ENCODE results near the gene MAU2. TPM values are rescaled to one million over a fixed set of nuclear protein-coding genes. Genes with fewer than 3 reads are reported as not detected.

The MAU2 gene
- total and polyA plus RNA-seq, 4 donors, result 7.5 to 31.0 (median 17.9) TPM

DNA sequence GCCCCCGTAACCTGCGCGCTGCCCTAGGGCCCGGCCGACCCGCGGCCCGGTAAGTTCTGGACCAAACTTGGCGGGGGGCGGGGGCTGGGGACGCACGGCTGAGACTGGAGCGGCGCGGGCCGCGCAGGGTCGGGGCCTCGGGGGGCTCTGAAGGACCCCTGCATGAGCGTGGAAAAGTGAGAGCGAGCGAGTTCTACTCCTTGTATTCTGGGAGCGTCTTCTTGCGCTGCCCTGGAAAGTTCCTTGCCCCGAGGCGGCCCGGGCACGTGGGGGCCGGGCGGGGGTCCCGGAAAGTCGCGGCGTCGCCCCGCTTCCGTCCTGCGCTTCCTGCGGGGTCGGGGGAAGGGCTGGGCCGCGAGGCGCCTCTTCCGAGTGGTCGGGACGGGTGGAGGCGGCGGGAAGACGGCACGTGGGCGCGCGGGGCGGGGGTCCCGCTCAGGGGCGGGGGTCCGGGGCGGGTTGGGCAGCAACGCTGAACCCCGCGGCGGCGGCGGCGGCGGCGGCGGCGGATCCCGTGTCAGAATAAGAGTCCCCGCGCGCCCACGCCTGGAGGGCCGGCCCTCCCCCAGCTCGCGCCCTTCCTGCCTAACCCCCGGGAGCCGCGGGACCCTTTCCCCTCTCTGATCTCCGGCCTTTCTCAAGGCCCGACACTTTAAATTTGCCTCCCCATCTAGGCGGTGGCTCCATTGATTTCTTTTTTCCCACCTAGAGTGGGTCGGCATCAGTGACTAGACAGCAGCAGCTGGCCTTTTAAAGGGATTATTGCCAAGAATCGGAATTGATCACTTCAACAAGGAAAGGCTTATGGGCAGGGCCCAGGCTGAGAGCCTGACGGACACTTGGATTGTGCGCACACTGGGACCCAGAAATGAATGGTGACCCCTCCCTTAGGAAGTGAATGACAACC lies 85.6 kb downstream of the MAU2 start:
- WGBS, result under 1% methylated on average over 87 of the region's 87 CpGs
- peak overlapping the region; percentile 75 to 83 for H3K9ac ChIP-seq (ENCODE audit: low read depth in 1 of 2, low read length in 2 of 2)
- peak overlapping the region; percentile 91 to 98 (median 92) for H3K4me3 ChIP-seq (ENCODE audit: low read depth in 1 of 3, low read length in 3 of 3)
- peak overlapping the region; percentile 79 to 85 for H3K27ac ChIP-seq (ENCODE audit: low read depth in 1 of 2, low read length in 2 of 2)
- no peaks in the 10 kb centered on the region for H3K9me3 ChIP-seq (ENCODE audit: control insufficient read depth in 4 of 4, low read length in 3 of 4)
- DNase-seq (ENCODE audit: low spot score), result peak; percentile 66
- peaks cover 9 to 32% (median 26%) of the 10 kb centered on the region in 4 donors for H3K4me1 ChIP-seq (ENCODE audit: control insufficient read depth in 4 of 4, insufficient read depth in 4 of 4, low read length in 3 of 4)
- no peaks in the 10 kb centered on the region for H3K36me3 ChIP-seq (ENCODE audit: control insufficient read depth in 4 of 4, insufficient read depth in 3 of 4, low read depth in 1 of 4, low read length in 3 of 4)
- no peaks in the 10 kb centered on the region for H3K27me3 ChIP-seq (ENCODE audit: control insufficient read depth in 4 of 4, insufficient read depth in 4 of 4, low read length in 3 of 4)
- TF ChIP-seq GABPA (IDR thresholded peaks at IDR 0.05 in 1 of 2, conservative IDR thresholded peaks at IDR 0.05 in 1 of 2), result no peak
- TF ChIP-seq MAX (IDR thresholded peaks at IDR 0.05), result peak; percentile 67
- peak in 1 of 2 donors; percentile 21 for TF ChIP-seq EGR1 (IDR thresholded peaks at IDR 0.05; ENCODE audit: low read depth in 2 of 2)
- no peak for TF ChIP-seq FOXA2 (IDR thresholded peaks at IDR 0.05)

GRCh38 chr19:19406878-19407632 lies 86.4 kb downstream of the MAU2 start:
- H3K9me3 ChIP-seq (ENCODE audit: control insufficient read depth in 4 of 4, low read length in 3 of 4), result no peaks in the 10 kb centered on the region
- peaks cover 0 to 2% (median 0%) of the 10 kb centered on the region in 4 donors for H3K36me3 ChIP-seq (ENCODE audit: control insufficient read depth in 4 of 4, insufficient read depth in 3 of 4, low read depth in 1 of 4, low read length in 3 of 4)
- no peaks in the 10 kb centered on the region for H3K27me3 ChIP-seq (ENCODE audit: control insufficient read depth in 4 of 4, insufficient read depth in 4 of 4, low read length in 3 of 4)
- peak overlapping the region; percentile 91 to 98 (median 92) for H3K4me3 ChIP-seq (ENCODE audit: low read depth in 1 of 3, low read length in 3 of 3)
- H3K9ac ChIP-seq (ENCODE audit: low read depth in 1 of 2, low read length in 2 of 2), result peak overlapping the region; percentile 75 to 83
- WGBS, result 31% methylated on average over 12 of the region's 12 CpGs
- H3K27ac ChIP-seq (ENCODE audit: low read depth in 1 of 2, low read length in 2 of 2), result peak overlapping the region; percentile 79 to 85
- TF ChIP-seq RAD21 (IDR thresholded peaks at IDR 0.05) (peak; percentile 56 to 61), TAF1 (conservative IDR thresholded peaks at IDR 0.05) (peak; percentile 15), ZBTB33 (IDR thresholded peaks at IDR 0.05) (no peak)
- peak; percentile 51 for DNase-seq (ENCODE audit: low spot score)
- H3K4me1 ChIP-seq (ENCODE audit: control insufficient read depth in 4 of 4, insufficient read depth in 4 of 4, low read length in 3 of 4), result peaks cover 9 to 32% (median 26%) of the 10 kb centered on the region in 4 donors

GRCh38 chr19:19407633-19407930 lies 87.0 kb downstream of the MAU2 start:
- DNase-seq (ENCODE audit: low spot score), result no peak
- H3K4me1 ChIP-seq (ENCODE audit: control insufficient read depth in 4 of 4, insufficient read depth in 4 of 4, low read length in 3 of 4), result peaks cover 9 to 32% (median 26%) of the 10 kb centered on the region in 4 donors
- H3K4me3 ChIP-seq (ENCODE audit: low read depth in 1 of 3, low read length in 3 of 3), result peak overlapping the region in 1 of 3 donors; percentile 98
- no peaks in the 10 kb centered on the region for H3K9me3 ChIP-seq (ENCODE audit: control insufficient read depth in 4 of 4, low read length in 3 of 4)
- H3K27me3 ChIP-seq (ENCODE audit: control insufficient read depth in 4 of 4, insufficient read depth in 4 of 4, low read length in 3 of 4), result no peaks in the 10 kb centered on the region
- 74% methylated on average over 4 of the region's 4 CpGs for WGBS
- H3K9ac ChIP-seq (ENCODE audit: low read depth in 1 of 2, low read length in 2 of 2), result peak overlapping the region in 1 of 2 donors; percentile 83
- peaks cover 0 to 2% (median 0%) of the 10 kb centered on the region in 4 donors for H3K36me3 ChIP-seq (ENCODE audit: control insufficient read depth in 4 of 4, insufficient read depth in 3 of 4, low read depth in 1 of 4, low read length in 3 of 4)
- peak overlapping the region in 1 of 2 donors; percentile 79 for H3K27ac ChIP-seq (ENCODE audit: low read depth in 1 of 2, low read length in 2 of 2)
- no peak for TF ChIP-seq FOXA2 (IDR thresholded peaks at IDR 0.05)
- TF ChIP-seq RAD21 (IDR thresholded peaks at IDR 0.05), result no peak
- no peak for TF ChIP-seq RXRA (IDR thresholded peaks at IDR 0.05)
- TF ChIP-seq EGR1 (IDR thresholded peaks at IDR 0.05; ENCODE audit: low read depth in 2 of 2), result no peak
- no peak for TF ChIP-seq NR2F2 (IDR thresholded peaks at IDR 0.05)
- TF ChIP-seq MAX (IDR thresholded peaks at IDR 0.05), result no peak
- no peak for TF ChIP-seq SP1 (IDR thresholded peaks at IDR 0.05)
- TF ChIP-seq ATF3 (IDR thresholded peaks at IDR 0.05), result no peak
- no peak for TF ChIP-seq TAF1 (conservative IDR thresholded peaks at IDR 0.05)
- no peak for TF ChIP-seq YY1 (IDR thresholded peaks at IDR 0.05)
- TF ChIP-seq JUND (IDR thresholded peaks at IDR 0.05), result no peak
- TF ChIP-seq GABPA (IDR thresholded peaks at IDR 0.05 in 1 of 2, conservative IDR thresholded peaks at IDR 0.05 in 1 of 2), result no peak
- TF ChIP-seq, protein P1, sequence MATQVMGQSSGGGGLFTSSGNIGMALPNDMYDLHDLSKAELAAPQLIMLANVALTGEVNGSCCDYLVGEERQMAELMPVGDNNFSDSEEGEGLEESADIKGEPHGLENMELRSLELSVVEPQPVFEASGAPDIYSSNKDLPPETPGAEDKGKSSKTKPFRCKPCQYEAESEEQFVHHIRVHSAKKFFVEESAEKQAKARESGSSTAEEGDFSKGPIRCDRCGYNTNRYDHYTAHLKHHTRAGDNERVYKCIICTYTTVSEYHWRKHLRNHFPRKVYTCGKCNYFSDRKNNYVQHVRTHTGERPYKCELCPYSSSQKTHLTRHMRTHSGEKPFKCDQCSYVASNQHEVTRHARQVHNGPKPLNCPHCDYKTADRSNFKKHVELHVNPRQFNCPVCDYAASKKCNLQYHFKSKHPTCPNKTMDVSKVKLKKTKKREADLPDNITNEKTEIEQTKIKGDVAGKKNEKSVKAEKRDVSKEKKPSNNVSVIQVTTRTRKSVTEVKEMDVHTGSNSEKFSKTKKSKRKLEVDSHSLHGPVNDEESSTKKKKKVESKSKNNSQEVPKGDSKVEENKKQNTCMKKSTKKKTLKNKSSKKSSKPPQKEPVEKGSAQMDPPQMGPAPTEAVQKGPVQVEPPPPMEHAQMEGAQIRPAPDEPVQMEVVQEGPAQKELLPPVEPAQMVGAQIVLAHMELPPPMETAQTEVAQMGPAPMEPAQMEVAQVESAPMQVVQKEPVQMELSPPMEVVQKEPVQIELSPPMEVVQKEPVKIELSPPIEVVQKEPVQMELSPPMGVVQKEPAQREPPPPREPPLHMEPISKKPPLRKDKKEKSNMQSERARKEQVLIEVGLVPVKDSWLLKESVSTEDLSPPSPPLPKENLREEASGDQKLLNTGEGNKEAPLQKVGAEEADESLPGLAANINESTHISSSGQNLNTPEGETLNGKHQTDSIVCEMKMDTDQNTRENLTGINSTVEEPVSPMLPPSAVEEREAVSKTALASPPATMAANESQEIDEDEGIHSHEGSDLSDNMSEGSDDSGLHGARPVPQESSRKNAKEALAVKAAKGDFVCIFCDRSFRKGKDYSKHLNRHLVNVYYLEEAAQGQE (IDR thresholded peaks at IDR 0.05), result no peak
- no peak for TF ChIP-seq HNF4A (conservative IDR thresholded peaks at IDR 0.05)
- no peak for TF ChIP-seq CTCF (IDR thresholded peaks at IDR 0.05; ENCODE audit: low read depth, low read length, missing input control)
- TF ChIP-seq FOXA1 (IDR thresholded peaks at IDR 0.05), result no peak
